ENCODE measurements around the gene DYRK2. TPM values are rescaled to one million over a fixed set of nuclear protein-coding genes. Genes with fewer than 3 reads are reported as not detected.
"Not testable (repeated sequence)": the region's sequence is repeated elsewhere in the genome, so short reads cannot be mapped to it uniquely, and the experiment has no call there.

DYRK2 gene
- total RNA-seq, 1 donor, result 125 TPM

- Histone ChIP-seq H3K4me3 (ENCODE audit: low read length) (no peak overlapping the region), H3K27me3 (ENCODE audit: insufficient read depth, low read length) (no peaks in the 10 kb centered on the region), H3K9me3 (ENCODE audit: low read depth, low read length) (no peaks in the 10 kb centered on the region), H3K4me1 (ENCODE audit: insufficient read depth, low read length) (peaks cover 4% of the 10 kb centered on the region)
Observed at GRCh38 chr12:67671892-67672291, 23.3 kb downstream of the DYRK2 start.

GRCh38 chr12:67672507-67672906 lies 24.0 kb downstream of the DYRK2 start:
- not testable (repeated sequence) for H3K4me1 ChIP-seq (ENCODE audit: insufficient read depth, low read length); H3K9me3 ChIP-seq (ENCODE audit: low read depth, low read length); H3K27me3 ChIP-seq (ENCODE audit: insufficient read depth, low read length); H3K4me3 ChIP-seq (ENCODE audit: low read length)

GRCh38 chr12:67673509-67673908 lies 25.0 kb downstream of the DYRK2 start:
- H3K9me3 ChIP-seq (ENCODE audit: low read depth, low read length); H3K27me3 ChIP-seq (ENCODE audit: insufficient read depth, low read length); H3K4me1 ChIP-seq (ENCODE audit: insufficient read depth, low read length); H3K4me3 ChIP-seq (ENCODE audit: low read length): not testable (repeated sequence)

- Histone ChIP-seq H3K4me1 (ENCODE audit: insufficient read depth, low read length) (no peaks in the 10 kb centered on the region), H3K27me3 (ENCODE audit: insufficient read depth, low read length) (no peaks in the 10 kb centered on the region), H3K4me3 (ENCODE audit: low read length) (no peak overlapping the region), H3K9me3 (ENCODE audit: low read depth, low read length) (no peaks in the 10 kb centered on the region)
Observed at GRCh38 chr12:67674417-67674816, 25.9 kb downstream of the DYRK2 start.

GRCh38 chr12:67676624-67677023 lies 28.1 kb downstream of the DYRK2 start:
- no peaks in the 10 kb centered on the region for H3K4me1 ChIP-seq (ENCODE audit: insufficient read depth, low read length)
- no peak overlapping the region for H3K4me3 ChIP-seq (ENCODE audit: low read length)
- H3K27me3 ChIP-seq (ENCODE audit: insufficient read depth, low read length), result no peaks in the 10 kb centered on the region
- H3K9me3 ChIP-seq (ENCODE audit: low read depth, low read length), result no peaks in the 10 kb centered on the region

- H3K4me1 ChIP-seq (ENCODE audit: insufficient read depth, low read length), result no peaks in the 10 kb centered on the region
- H3K4me3 ChIP-seq (ENCODE audit: low read length), result no peak overlapping the region
- no peaks in the 10 kb centered on the region for H3K9me3 ChIP-seq (ENCODE audit: low read depth, low read length)
- H3K27me3 ChIP-seq (ENCODE audit: insufficient read depth, low read length), result no peaks in the 10 kb centered on the region
Observed at GRCh38 chr12:67677166-67677565, 28.6 kb downstream of the DYRK2 start.

GRCh38 chr12:67681105-67681778 lies 32.7 kb downstream of the DYRK2 start:
- no peaks in the 10 kb centered on the region for H3K4me1 ChIP-seq (ENCODE audit: insufficient read depth, low read length)
- H3K9me3 ChIP-seq (ENCODE audit: low read depth, low read length), result no peaks in the 10 kb centered on the region
- no peaks in the 10 kb centered on the region for H3K27me3 ChIP-seq (ENCODE audit: insufficient read depth, low read length)
- H3K4me3 ChIP-seq (ENCODE audit: low read length), result no peak overlapping the region

GRCh38 chr12:67681941-67682620 lies 33.5 kb downstream of the DYRK2 start:
- Histone ChIP-seq H3K4me3 (ENCODE audit: low read length) (no peak overlapping the region), H3K9me3 (ENCODE audit: low read depth, low read length) (no peaks in the 10 kb centered on the region), H3K4me1 (ENCODE audit: insufficient read depth, low read length) (no peaks in the 10 kb centered on the region)

GRCh38 chr12:67689385-67689784 lies 40.8 kb downstream of the DYRK2 start:
- Histone ChIP-seq H3K27me3 (ENCODE audit: insufficient read depth, low read length) (no peaks in the 10 kb centered on the region), H3K4me1 (ENCODE audit: insufficient read depth, low read length) (no peaks in the 10 kb centered on the region), H3K4me3 (ENCODE audit: low read length) (no peak overlapping the region), H3K9me3 (ENCODE audit: low read depth, low read length) (no peaks in the 10 kb centered on the region)

More at GRCh38 chr12:67681941-67682620, 33.5 kb downstream of the DYRK2 start:
- no peaks in the 10 kb centered on the region for H3K27me3 ChIP-seq (ENCODE audit: insufficient read depth, low read length)

GRCh38 chr12:67690656-67691055 lies 42.1 kb downstream of the DYRK2 start:
- Histone ChIP-seq H3K27me3 (ENCODE audit: insufficient read depth, low read length) (no peaks in the 10 kb centered on the region), H3K4me3 (ENCODE audit: low read length) (no peak overlapping the region), H3K9me3 (ENCODE audit: low read depth, low read length) (no peaks in the 10 kb centered on the region), H3K4me1 (ENCODE audit: insufficient read depth, low read length) (no peaks in the 10 kb centered on the region)

- H3K4me1 ChIP-seq (ENCODE audit: insufficient read depth, low read length), result no peaks in the 10 kb centered on the region
- H3K27me3 ChIP-seq (ENCODE audit: insufficient read depth, low read length), result no peaks in the 10 kb centered on the region
- no peak overlapping the region for H3K4me3 ChIP-seq (ENCODE audit: low read length)
- no peaks in the 10 kb centered on the region for H3K9me3 ChIP-seq (ENCODE audit: low read depth, low read length)
Observed at GRCh38 chr12:67691220-67691619, 42.7 kb downstream of the DYRK2 start.

- no peaks in the 10 kb centered on the region for H3K27me3 ChIP-seq (ENCODE audit: insufficient read depth, low read length)
- no peaks in the 10 kb centered on the region for H3K9me3 ChIP-seq (ENCODE audit: low read depth, low read length)
- no peak overlapping the region for H3K4me3 ChIP-seq (ENCODE audit: low read length)
- H3K4me1 ChIP-seq (ENCODE audit: insufficient read depth, low read length), result peaks cover 3% of the 10 kb centered on the region
Observed at GRCh38 chr12:67692135-67692534, 43.6 kb downstream of the DYRK2 start.

- no peak overlapping the region for H3K4me3 ChIP-seq (ENCODE audit: low read length)
- H3K4me1 ChIP-seq (ENCODE audit: insufficient read depth, low read length), result peaks cover 5% of the 10 kb centered on the region
- no peaks in the 10 kb centered on the region for H3K27me3 ChIP-seq (ENCODE audit: insufficient read depth, low read length)
- no peaks in the 10 kb centered on the region for H3K9me3 ChIP-seq (ENCODE audit: low read depth, low read length)
Observed at GRCh38 chr12:67692966-67693365, 44.4 kb downstream of the DYRK2 start.

- H3K9me3 ChIP-seq (ENCODE audit: low read depth, low read length), result no peaks in the 10 kb centered on the region
- peaks cover 14% of the 10 kb centered on the region for H3K4me1 ChIP-seq (ENCODE audit: insufficient read depth, low read length)
- no peaks in the 10 kb centered on the region for H3K27me3 ChIP-seq (ENCODE audit: insufficient read depth, low read length)
- no peak overlapping the region for H3K4me3 ChIP-seq (ENCODE audit: low read length)
Observed at GRCh38 chr12:67693894-67694293, 45.3 kb downstream of the DYRK2 start.

GRCh38 chr12:67694306-67694900 lies 45.9 kb downstream of the DYRK2 start:
- Histone ChIP-seq H3K4me3 (ENCODE audit: low read length) (no peak overlapping the region), H3K4me1 (ENCODE audit: insufficient read depth, low read length) (peaks cover 19% of the 10 kb centered on the region), H3K9me3 (ENCODE audit: low read depth, low read length) (no peaks in the 10 kb centered on the region), H3K27me3 (ENCODE audit: insufficient read depth, low read length) (no peaks in the 10 kb centered on the region)

- H3K27me3 ChIP-seq (ENCODE audit: insufficient read depth, low read length), result no peaks in the 10 kb centered on the region
- no peak overlapping the region for H3K4me3 ChIP-seq (ENCODE audit: low read length)
- H3K4me1 ChIP-seq (ENCODE audit: insufficient read depth, low read length), result peaks cover 26% of the 10 kb centered on the region
- no peaks in the 10 kb centered on the region for H3K9me3 ChIP-seq (ENCODE audit: low read depth, low read length)
Observed at GRCh38 chr12:67695974-67696373, 47.4 kb downstream of the DYRK2 start.
